Activated CD4-positive, alpha-beta T cell treated with anti-CD3 and anti-CD28 coated beads, Interleukin-2, amount 10 ng/mL, durations not matched to agents 24 days and 14 days (primary cell): ENCODE data around the gene USP48. TPM values are rescaled to one million over a fixed set of nuclear protein-coding genes. Genes with fewer than 3 reads are reported as not detected.

Experiments used
- DNase-seq: peaks from one replicate; pipeline ENCODE4 v3.0.0; 2022
- H3K27ac Mint-ChIP-seq: one replicate; pipeline ENCODE4 v1.8.0; 2022; ENCODE audit warnings: mild to moderate bottlenecking, mixed read lengths
- H3K27me3 Mint-ChIP-seq: one replicate; pipeline ENCODE4 v1.8.0; 2022; ENCODE audit warnings: mixed read lengths
- H3K36me3 Mint-ChIP-seq: one replicate; pipeline ENCODE4 v1.8.0; 2022; ENCODE audit warnings: low read depth, mild to moderate bottlenecking, mixed read lengths
- H3K4me1 Mint-ChIP-seq: one replicate; pipeline ENCODE4 v1.8.0; 2021; ENCODE audit warnings: mixed read lengths
- H3K4me3 Mint-ChIP-seq: one replicate; pipeline ENCODE4 v1.8.0; 2022; ENCODE audit warnings: mild to moderate bottlenecking, moderate library complexity, mixed read lengths
- H3K9me3 Mint-ChIP-seq: one replicate; pipeline ENCODE4 v1.8.0; 2021; ENCODE audit warnings: mixed read lengths
- intact Hi-C: fragments of 100-400 bp; cut with micrococcal nuclease; formaldehyde crosslinking; loops from one replicate; pipeline ENCODE4 v1.15.1; 2023
- total RNA-seq: library from RNA; stranded (reverse); gene quantifications from 2 replicates; pipeline ENCODE4 v1.2.3, GENCODE V29; 2022

USP48 gene
- total RNA-seq, 1 donor from 2014 or later: 92.7 TPM

- H3K9me3 Mint-ChIP-seq: no peaks in the 10 kb centered on the region
- DNase-seq: no peak
- no peak overlapping the region for H3K27ac Mint-ChIP-seq
- intact Hi-C loops: no loop called here
- no peaks in the 10 kb centered on the region for H3K36me3 Mint-ChIP-seq
- H3K27me3 Mint-ChIP-seq: no peaks in the 10 kb centered on the region
- H3K4me3 Mint-ChIP-seq: no peak overlapping the region
- peaks cover 2% of the 10 kb centered on the region for H3K4me1 Mint-ChIP-seq
These were observed 40.4 kb upstream of the USP48 start for GRCh38 chr1:21823206-21823979.

DNA sequence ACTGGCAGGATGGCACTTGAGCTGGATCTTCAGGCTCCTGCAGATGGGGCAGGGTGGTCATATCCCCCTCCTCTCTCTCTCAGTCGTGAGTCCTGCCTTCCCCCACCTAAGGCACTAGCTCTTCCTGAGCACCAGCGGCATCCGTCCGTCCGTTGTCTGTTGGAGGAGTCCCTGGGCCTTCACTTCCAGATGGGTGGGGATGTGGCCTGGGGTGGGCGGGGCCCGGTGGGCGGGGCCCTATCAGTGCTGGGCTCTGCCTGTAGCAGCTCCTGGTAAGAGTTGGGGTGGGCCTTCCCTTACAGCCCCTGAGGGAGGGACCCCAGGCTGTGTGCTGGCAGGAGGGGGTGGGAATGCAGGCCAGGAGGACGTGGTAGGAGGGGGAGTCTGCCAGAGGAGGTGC lies 39.4 kb upstream of the USP48 start:
- DNase-seq: no peak
- Mint-ChIP-seq H3K27ac (no peak overlapping the region), H3K9me3 (no peaks in the 10 kb centered on the region), H3K4me3 (no peak overlapping the region), H3K27me3 (no peaks in the 10 kb centered on the region), H3K36me3 (no peaks in the 10 kb centered on the region), H3K4me1 (peaks cover 3% of the 10 kb centered on the region)
- intact Hi-C loops: no loop called here

GRCh38 chr1:21821385-21822019 lies 38.6 kb upstream of the USP48 start:
- intact Hi-C loops: no loop called here
- H3K4me1 Mint-ChIP-seq: peaks cover 3% of the 10 kb centered on the region
- H3K36me3 Mint-ChIP-seq: no peaks in the 10 kb centered on the region
- H3K27me3 Mint-ChIP-seq: no peaks in the 10 kb centered on the region
- H3K9me3 Mint-ChIP-seq: no peaks in the 10 kb centered on the region
- H3K4me3 Mint-ChIP-seq: no peak overlapping the region
- DNase-seq: no peak
- no peak overlapping the region for H3K27ac Mint-ChIP-seq

DNA sequence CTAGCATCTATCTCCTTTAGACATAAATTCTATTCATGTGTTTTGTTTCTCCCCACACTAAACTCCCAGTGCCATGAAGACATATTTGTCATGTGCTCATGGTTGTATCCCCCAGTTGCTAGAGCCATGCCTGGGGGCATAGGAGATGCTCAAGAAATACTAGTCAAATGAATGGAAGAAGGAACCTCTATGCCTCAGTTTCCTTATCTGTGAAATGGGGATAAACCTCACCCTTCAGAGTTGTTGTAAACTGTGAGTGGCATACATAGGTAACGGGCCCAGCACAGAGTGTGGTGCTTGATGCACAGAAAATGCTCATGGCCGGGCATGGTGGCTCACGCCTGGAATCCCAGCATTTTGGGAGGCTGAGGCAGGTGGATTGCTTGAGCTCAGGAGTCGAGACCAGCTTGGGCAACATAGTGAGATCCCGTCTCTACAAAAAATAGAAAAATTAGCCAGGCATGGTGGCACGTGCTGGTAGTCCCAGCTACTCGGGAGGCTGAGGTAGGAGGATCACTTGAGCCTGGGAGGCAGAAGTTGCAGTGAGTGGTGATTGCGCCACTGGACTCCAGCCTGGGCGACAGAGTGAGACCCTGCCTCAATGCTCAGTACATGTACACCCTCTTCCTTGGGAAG lies 37.8 kb upstream of the USP48 start:
- H3K9me3 Mint-ChIP-seq: no peaks in the 10 kb centered on the region
- H3K27ac Mint-ChIP-seq: no peak overlapping the region
- intact Hi-C loops: no loop called here
- no peak for DNase-seq
- H3K36me3 Mint-ChIP-seq: no peaks in the 10 kb centered on the region
- H3K4me3 Mint-ChIP-seq: no peak overlapping the region
- no peaks in the 10 kb centered on the region for H3K27me3 Mint-ChIP-seq
- H3K4me1 Mint-ChIP-seq: peaks cover 3% of the 10 kb centered on the region

DNA sequence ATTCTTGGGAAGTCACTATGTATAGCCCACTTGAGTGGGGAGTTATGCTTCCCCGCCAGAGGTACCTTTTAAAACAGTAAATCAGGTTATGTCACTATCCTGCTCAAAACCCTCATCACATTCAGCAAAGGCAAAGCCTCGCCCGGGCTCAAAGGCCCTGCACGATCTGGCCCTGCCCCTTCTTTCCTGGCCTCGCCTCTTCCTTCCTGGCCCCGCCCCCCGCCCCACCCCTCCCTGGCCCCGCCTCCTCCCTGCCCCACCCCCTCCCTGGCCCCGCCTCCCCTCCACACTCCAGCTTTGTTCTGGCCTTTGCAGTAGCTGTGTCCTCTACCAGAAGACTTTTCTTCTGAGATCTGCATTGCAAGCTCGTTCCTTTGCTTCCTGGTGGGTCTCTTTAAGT lies 35.7 kb upstream of the USP48 start:
- Mint-ChIP-seq H3K9me3 (no peaks in the 10 kb centered on the region), H3K27me3 (peaks cover 5% of the 10 kb centered on the region), H3K27ac (no peak overlapping the region), H3K4me3 (no peak overlapping the region), H3K36me3 (no peaks in the 10 kb centered on the region), H3K4me1 (peaks cover 6% of the 10 kb centered on the region)
- intact Hi-C loops: no loop called here
- peak; percentile 81 for DNase-seq

DNA sequence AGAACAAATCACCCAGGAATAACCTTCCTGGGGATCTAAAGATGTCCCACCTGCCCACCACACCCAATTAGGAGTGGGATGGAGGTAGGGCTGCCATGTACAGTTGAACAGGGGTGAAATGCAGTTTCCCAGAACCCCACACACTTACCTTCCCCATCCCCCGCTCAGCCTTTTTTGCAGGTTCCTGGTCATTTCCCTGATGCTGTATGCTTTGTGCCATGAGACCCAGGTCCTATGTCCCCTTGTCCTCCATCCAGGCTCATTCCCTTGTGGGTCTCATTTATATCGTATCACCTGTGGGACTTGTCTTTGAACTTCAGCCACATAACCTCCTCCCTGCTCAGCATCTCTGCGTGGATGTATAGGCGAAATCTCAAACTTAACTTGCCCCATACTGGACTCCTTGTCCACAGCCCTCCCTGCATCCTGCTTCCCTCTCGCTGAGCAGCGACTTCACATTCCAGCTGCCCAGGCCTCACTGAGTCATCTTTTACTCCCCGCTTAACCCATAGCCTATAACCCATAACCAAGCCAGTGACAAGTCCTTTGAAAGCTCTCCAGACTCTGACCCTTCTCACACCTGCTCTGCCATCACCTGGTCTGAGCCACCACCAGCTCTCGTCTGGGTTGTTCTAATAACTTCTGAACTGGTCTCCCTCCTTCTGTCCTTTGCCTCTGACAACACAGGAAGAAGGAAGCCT lies 33.8 kb upstream of the USP48 start:
- Mint-ChIP-seq H3K4me1 (peaks cover 6% of the 10 kb centered on the region), H3K4me3 (no peak overlapping the region), H3K9me3 (no peaks in the 10 kb centered on the region), H3K27me3 (peaks cover 15% of the 10 kb centered on the region), H3K36me3 (no peaks in the 10 kb centered on the region), H3K27ac (no peak overlapping the region)
- intact Hi-C loops: no loop called here
- DNase-seq: no peak

DNA sequence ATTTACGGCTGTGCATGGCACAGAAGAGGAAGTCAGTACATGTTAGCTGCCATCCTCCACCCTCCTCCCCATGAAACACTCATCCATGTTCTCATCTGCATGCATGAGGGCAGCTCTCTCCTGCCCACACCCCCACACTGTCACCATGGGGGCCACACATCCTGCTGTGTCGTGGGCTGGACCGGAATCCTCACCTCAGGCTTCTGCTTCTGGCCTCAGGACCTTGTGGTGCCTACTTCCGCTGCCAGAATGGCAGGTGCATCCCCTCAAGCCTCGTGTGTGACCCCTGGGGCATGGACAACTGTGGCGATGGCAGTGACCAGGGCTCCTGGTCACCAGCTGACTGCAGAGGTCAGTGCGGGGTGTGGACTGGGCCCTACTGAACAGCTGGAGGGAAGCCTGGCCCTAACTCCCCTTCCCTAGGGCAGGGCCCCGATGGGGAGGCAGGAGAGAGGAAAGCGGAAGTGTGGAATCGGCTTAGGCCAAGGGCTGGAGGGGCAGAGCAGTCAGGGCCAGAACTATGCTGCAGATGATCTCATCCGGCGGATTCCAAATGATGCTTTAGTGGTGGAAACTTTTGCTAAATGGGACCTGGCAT lies 32.9 kb upstream of the USP48 start:
- H3K36me3 Mint-ChIP-seq: no peaks in the 10 kb centered on the region
- no peak for DNase-seq
- intact Hi-C loops: no loop called here
- peaks cover 6% of the 10 kb centered on the region for H3K4me1 Mint-ChIP-seq
- H3K9me3 Mint-ChIP-seq: no peaks in the 10 kb centered on the region
- no peak overlapping the region for H3K27ac Mint-ChIP-seq
- H3K4me3 Mint-ChIP-seq: no peak overlapping the region
- peaks cover 15% of the 10 kb centered on the region for H3K27me3 Mint-ChIP-seq

DNA sequence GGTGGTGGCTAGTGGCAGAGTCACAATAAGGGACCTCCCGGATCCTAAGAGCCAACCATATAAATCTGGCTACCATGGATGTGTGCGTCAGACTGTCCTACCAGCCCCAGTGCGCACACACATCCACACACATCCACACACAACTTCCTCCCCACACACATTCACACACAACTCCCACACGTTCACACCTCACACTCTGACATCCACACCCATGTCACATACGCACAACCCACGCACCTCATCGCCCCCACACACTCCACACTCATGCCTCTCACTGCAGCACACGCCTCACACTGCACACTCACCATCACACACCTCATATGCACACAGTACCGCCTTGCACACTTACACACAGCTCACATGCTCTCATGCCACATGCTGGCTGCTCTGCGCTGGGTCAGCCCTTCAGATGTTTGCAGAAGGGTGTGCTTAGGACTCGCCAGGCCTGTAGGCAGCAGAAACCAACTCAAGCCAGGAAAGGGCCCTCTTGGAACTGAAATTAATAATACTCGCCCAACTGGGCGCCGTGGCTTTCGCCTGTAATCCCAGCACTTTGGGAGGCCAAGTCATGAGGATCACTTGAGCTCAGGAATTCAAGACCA lies 32.1 kb upstream of the USP48 start:
- H3K27me3 Mint-ChIP-seq: peaks cover 15% of the 10 kb centered on the region
- no peaks in the 10 kb centered on the region for H3K36me3 Mint-ChIP-seq
- peak overlapping the region; percentile 29 for H3K4me3 Mint-ChIP-seq
- no peak overlapping the region for H3K27ac Mint-ChIP-seq
- no peak for DNase-seq
- H3K4me1 Mint-ChIP-seq: peaks cover 6% of the 10 kb centered on the region
- intact Hi-C loops: no loop called here
- H3K9me3 Mint-ChIP-seq: no peaks in the 10 kb centered on the region

GRCh38 chr1:21814241-21814918 lies 31.4 kb upstream of the USP48 start:
- no peaks in the 10 kb centered on the region for H3K9me3 Mint-ChIP-seq
- peaks cover 6% of the 10 kb centered on the region for H3K4me1 Mint-ChIP-seq
- intact Hi-C loops: no loop called here
- H3K27me3 Mint-ChIP-seq: peaks cover 15% of the 10 kb centered on the region
- peak overlapping the region; percentile 49 for H3K4me3 Mint-ChIP-seq
- H3K36me3 Mint-ChIP-seq: no peaks in the 10 kb centered on the region
- no peak overlapping the region for H3K27ac Mint-ChIP-seq
- DNase-seq: peak; percentile 71

- no peak overlapping the region for H3K27ac Mint-ChIP-seq
- peaks cover 5% of the 10 kb centered on the region for H3K4me1 Mint-ChIP-seq
- intact Hi-C loops: no loop called here
- H3K36me3 Mint-ChIP-seq: no peaks in the 10 kb centered on the region
- peak overlapping the region; percentile 19 for H3K4me3 Mint-ChIP-seq
- H3K9me3 Mint-ChIP-seq: no peaks in the 10 kb centered on the region
- no peak for DNase-seq
- peaks cover 15% of the 10 kb centered on the region for H3K27me3 Mint-ChIP-seq
These were observed 30.6 kb upstream of the USP48 start for GRCh38 chr1:21813542-21813941.

- Mint-ChIP-seq H3K4me1 (peaks cover 3% of the 10 kb centered on the region), H3K4me3 (no peak within 1 kb of the TSS)
These were observed 28.9 kb upstream of the USP48 start, which contains the start of gene LDLRAD2 for GRCh38 chr1:21811875-21812305. Gene LDLRAD2, plus strand, starts transcription at chr1:21812265. Its CDS starts 187 bp downstream, at chr1:21812452.

DNA sequence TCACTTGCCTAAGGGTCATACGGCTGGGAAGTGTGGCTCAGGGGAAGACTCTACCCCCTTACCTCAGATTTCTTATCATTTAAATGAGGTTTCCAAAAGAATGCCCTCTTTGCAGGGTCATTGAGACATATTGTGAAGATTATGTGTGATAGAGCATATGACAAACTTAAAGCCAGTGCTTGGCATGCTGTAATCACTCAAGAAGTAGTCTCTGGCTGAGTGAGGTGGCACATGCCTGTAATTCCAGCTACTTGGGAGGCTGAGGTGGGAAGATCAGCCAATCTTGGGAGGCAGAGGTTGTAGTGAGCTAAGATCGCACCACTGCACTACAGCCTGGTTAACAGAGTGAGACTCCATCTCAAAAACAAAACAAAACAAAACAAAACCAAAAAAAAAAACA lies 21.6 kb upstream of the USP48 start:
- no peak overlapping the region for H3K27ac Mint-ChIP-seq
- H3K4me1 Mint-ChIP-seq: no peaks in the 10 kb centered on the region
- no peaks in the 10 kb centered on the region for H3K9me3 Mint-ChIP-seq
- peaks cover 2% of the 10 kb centered on the region for H3K27me3 Mint-ChIP-seq
- no peaks in the 10 kb centered on the region for H3K36me3 Mint-ChIP-seq
- H3K4me3 Mint-ChIP-seq: no peak overlapping the region
- DNase-seq: no peak
- intact Hi-C loops: no loop called here

More at GRCh38 chr1:21811875-21812305, 28.9 kb upstream of the USP48 start, which contains the start of gene LDLRAD2:
- Mint-ChIP-seq H3K36me3 (no peaks in the 10 kb centered on the region), H3K27ac (no peak within 1 kb of the TSS), H3K9me3 (no peaks in the 10 kb centered on the region), H3K27me3 (peaks cover 15% of the 10 kb centered on the region)
- no peak for DNase-seq
- intact Hi-C loops: no loop called here

DNA sequence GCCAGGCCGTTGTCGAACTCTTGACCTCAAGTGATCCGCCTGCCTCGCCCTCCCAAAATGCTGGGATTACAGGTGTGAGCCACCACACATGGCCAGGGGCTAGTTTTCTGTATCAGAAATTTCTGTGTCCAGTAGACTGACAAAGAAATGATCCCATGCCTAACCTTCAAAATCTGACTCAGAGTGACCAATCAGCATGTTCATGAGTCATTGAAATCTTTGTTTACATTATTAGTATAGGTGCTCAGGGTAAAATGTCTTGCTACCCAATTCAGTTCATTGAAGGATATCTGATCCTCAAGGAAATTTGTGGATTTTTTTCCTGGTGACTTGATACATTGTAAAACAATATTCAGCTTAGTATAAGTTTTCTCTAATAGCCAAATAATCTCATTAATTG lies 18.2 kb upstream of the USP48 start:
- Mint-ChIP-seq H3K27me3 (peaks cover 2% of the 10 kb centered on the region), H3K27ac (no peak overlapping the region), H3K4me1 (no peaks in the 10 kb centered on the region), H3K9me3 (no peaks in the 10 kb centered on the region), H3K4me3 (no peak overlapping the region), H3K36me3 (no peaks in the 10 kb centered on the region)
- DNase-seq: no peak
- intact Hi-C loops: no loop called here
